Keratinocyte (primary cell): ENCODE results near the gene DES. TPM values are rescaled to one million over a fixed set of nuclear protein-coding genes. Genes with fewer than 3 reads are reported as not detected.
"Not testable (repeated sequence)": the region's sequence is repeated elsewhere in the genome, so short reads cannot be mapped to it uniquely, and the experiment has no call there.

Source experiments
- DNase-seq: peaks from one replicate; pipeline ENCODE4 v3.0.0-alpha.2; 2011; ENCODE audit warnings: low read depth, missing footprints, low spot score
- FAIRE-seq: peaks from 2 replicates; lab custom pipeline; 2011; peaks lifted over from hg19 to GRCh38; lab: Jason Lieb, UNC
- H2AFZ ChIP-seq: 2 replicates; pipeline ENCODE4 v1.6.0; 2012; ENCODE audit warnings: low read length, control low read depth, inconsistent platforms; ENCODE audit not compliant: control insufficient read depth
- H3K27ac ChIP-seq: 2 replicates; pipeline ENCODE4 v1.5.1; 2011; ENCODE audit warnings: low read length; ENCODE audit not compliant: control insufficient read depth, insufficient read depth
- H3K27me3 ChIP-seq: 3 replicates; pipeline ENCODE4 v1.6.0; 2011; ENCODE audit warnings: low read length; ENCODE audit not compliant: control insufficient read depth, insufficient read depth; ENCODE audit errors: extremely low read depth
- H3K36me3 ChIP-seq, 2 experiments: 2 replicates in 1 of 2; 3 replicates in 1 of 2; pipeline ENCODE4 v1.5.1; 2011; ENCODE audit warnings: low read length in 2 of 2, mild to moderate bottlenecking in 1 of 2; ENCODE audit not compliant: control insufficient read depth in 2 of 2, insufficient read depth in 2 of 2; ENCODE audit errors: extremely low read depth in 1 of 2
- H3K4me1 ChIP-seq: 3 replicates; pipeline ENCODE4 v1.5.1; 2011; ENCODE audit warnings: low read length; ENCODE audit not compliant: control insufficient read depth, insufficient read depth; ENCODE audit errors: extremely low read depth
- H3K4me2 ChIP-seq: 3 replicates; pipeline ENCODE4 v1.6.0; 2011; ENCODE audit warnings: low read depth, low read length; ENCODE audit not compliant: control insufficient read depth, insufficient read depth; ENCODE audit errors: extremely low read depth
- H3K4me3 ChIP-seq, 3 experiments: fragments of 200-600 bp in 1 of 3; sonication (generic) in 1 of 3; 2 replicates in 2 of 3; 3 replicates in 1 of 3; pipeline ENCODE4 v1.5.1; 2011 to 2016; ENCODE audit warnings: low read length in 3 of 3, mild to moderate bottlenecking in 3 of 3, control low read depth in 2 of 3, inconsistent platforms in 1 of 3, low read depth in 1 of 3, mixed read lengths in 1 of 3, mixed run types in 1 of 3, moderate library complexity in 1 of 3; ENCODE audit not compliant: control insufficient read depth in 2 of 3, insufficient read depth in 2 of 3; ENCODE audit errors: extremely low read depth in 1 of 3
- H3K79me2 ChIP-seq: 2 replicates; pipeline ENCODE4 v1.6.0; 2012; ENCODE audit warnings: low read length; ENCODE audit not compliant: control insufficient read depth, insufficient read depth
- H3K9ac ChIP-seq: 3 replicates; pipeline ENCODE4 v1.6.0; 2011; ENCODE audit warnings: low read length; ENCODE audit not compliant: control insufficient read depth, insufficient read depth; ENCODE audit errors: extremely low read depth
- H3K9me1 ChIP-seq: 3 replicates; pipeline ENCODE4 v1.6.0; 2011; ENCODE audit warnings: low read length; ENCODE audit not compliant: control insufficient read depth, insufficient read depth; ENCODE audit errors: extremely low read depth
- H3K9me3 ChIP-seq: 2 replicates; pipeline ENCODE4 v1.5.1; 2012; ENCODE audit warnings: low read depth, low read length; ENCODE audit not compliant: control insufficient read depth
- H4K20me1 ChIP-seq: 3 replicates; pipeline ENCODE4 v1.6.0; 2011; ENCODE audit warnings: low read length; ENCODE audit not compliant: control insufficient read depth, insufficient read depth; ENCODE audit errors: extremely low read depth
- EZH2 ChIP-seq: IDR thresholded peaks from one replicate; pipeline ENCODE4 v1.6.1; 2012; ENCODE audit warnings: inconsistent platforms, mild to moderate bottlenecking, low read length, moderate library complexity
- dilution Hi-C: fragments of 300-500 bp; cut with MboI; formaldehyde crosslinking; loops from one replicate; pipeline ENCODE4 v1.7.0; 2020; ENCODE audit warnings: low sequenced_read_pairs; ENCODE audit not compliant: extremely low pct_ligation_motif_present
- polyA plus RNA-seq, 5 experiments: library from polyadenylated mRNA; depleted of rRNA in 3 of 5; stranded (reverse) in 3 of 5; stranded (forward) in 1 of 5; unstranded in 1 of 5; fragments of >200 nt; gene quantifications; 1 replicate in 1 of 5; 2 replicates in 3 of 5; 3 replicates in 1 of 5; pipeline versions ENCODE4 v1.2.1 to v1.2.3, GENCODE V29; 2011 to 2012; ENCODE audit warnings: missing spikeins in 2 of 5, low read depth in 1 of 5, low replicate concordance in 1 of 5
- TF ChIP-seq, protein P1 (sequence below), 3 experiments: IDR thresholded peaks in 1 of 3; conservative IDR thresholded peaks in 1 of 3; optimal IDR thresholded peaks in 1 of 3; 2 replicates in 2 of 3; 3 replicates in 1 of 3; pipeline versions ENCODE3 to v1.5.1; 2011; ENCODE audit warnings: low read length in 3 of 3, mild to moderate bottlenecking in 3 of 3, moderate library complexity in 2 of 3, control low read depth in 1 of 3, inconsistent platforms in 1 of 3; ENCODE audit not compliant: insufficient read depth in 2 of 3; ENCODE audit errors: extremely low read depth in 1 of 3

The DES gene
- polyA plus RNA-seq, 1 donor (not counting 4 experiments of a cell fraction or from before 2014, with no cell fraction given), result not detected

DNA sequence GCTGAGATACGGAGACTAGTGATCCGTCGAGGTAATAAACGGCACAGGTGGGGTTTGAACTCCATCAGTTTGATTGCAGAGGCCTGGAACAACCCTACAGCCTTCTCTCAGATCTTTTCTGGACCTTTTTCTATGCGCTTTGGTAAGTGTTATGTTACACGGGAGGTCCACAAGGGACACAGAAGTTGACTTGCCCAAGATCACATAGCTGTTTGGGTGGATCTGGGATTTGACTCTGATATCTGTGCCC lies 29.3 kb upstream of the DES start:
- peak; percentile 73 for FAIRE-seq
- H3K4me1 ChIP-seq, result peaks cover 7% of the 10 kb centered on the region
- peak overlapping the region; percentile 76 for H3K4me2 ChIP-seq
- H4K20me1 ChIP-seq, result no peaks in the 10 kb centered on the region
- peak overlapping the region; percentile 76 for H2AFZ ChIP-seq
- no peaks in the 10 kb centered on the region for H3K9me1 ChIP-seq
- H3K4me3 ChIP-seq, result peak overlapping the region in 2 of 3 experiments; percentile 19 to 59
- TF ChIP-seq, protein P1, sequence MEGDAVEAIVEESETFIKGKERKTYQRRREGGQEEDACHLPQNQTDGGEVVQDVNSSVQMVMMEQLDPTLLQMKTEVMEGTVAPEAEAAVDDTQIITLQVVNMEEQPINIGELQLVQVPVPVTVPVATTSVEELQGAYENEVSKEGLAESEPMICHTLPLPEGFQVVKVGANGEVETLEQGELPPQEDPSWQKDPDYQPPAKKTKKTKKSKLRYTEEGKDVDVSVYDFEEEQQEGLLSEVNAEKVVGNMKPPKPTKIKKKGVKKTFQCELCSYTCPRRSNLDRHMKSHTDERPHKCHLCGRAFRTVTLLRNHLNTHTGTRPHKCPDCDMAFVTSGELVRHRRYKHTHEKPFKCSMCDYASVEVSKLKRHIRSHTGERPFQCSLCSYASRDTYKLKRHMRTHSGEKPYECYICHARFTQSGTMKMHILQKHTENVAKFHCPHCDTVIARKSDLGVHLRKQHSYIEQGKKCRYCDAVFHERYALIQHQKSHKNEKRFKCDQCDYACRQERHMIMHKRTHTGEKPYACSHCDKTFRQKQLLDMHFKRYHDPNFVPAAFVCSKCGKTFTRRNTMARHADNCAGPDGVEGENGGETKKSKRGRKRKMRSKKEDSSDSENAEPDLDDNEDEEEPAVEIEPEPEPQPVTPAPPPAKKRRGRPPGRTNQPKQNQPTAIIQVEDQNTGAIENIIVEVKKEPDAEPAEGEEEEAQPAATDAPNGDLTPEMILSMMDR (optimal IDR thresholded peaks at IDR 0.05 in 1 of 3, IDR thresholded peaks at IDR 0.05 in 1 of 3, conservative IDR thresholded peaks at IDR 0.05 in 1 of 3; ENCODE audit: extremely low read depth in 1 of 3, insufficient read depth in 2 of 3, low read length in 3 of 3), result no peak
- no peak for TF ChIP-seq EZH2
- peaks cover 1% of the 10 kb centered on the region for H3K79me2 ChIP-seq
- dilution Hi-C loops, result no loop called here
- H3K27ac ChIP-seq, result no peak overlapping the region
- no peak for DNase-seq
- peak overlapping the region; percentile 38 for H3K9ac ChIP-seq
- no peaks in the 10 kb centered on the region for H3K9me3 ChIP-seq
- no peaks in the 10 kb centered on the region for H3K27me3 ChIP-seq
- peaks cover 12 to 15% of the 10 kb centered on the region in 2 experiments for H3K36me3 ChIP-seq

- dilution Hi-C loops, result no loop called here
These were observed 25.4 kb upstream of the DES start for GRCh38 chr2:219392754-219393153.

GRCh38 chr2:219395056-219395455 lies 23.1 kb upstream of the DES start:
- H3K27me3 ChIP-seq, H3K4me2 ChIP-seq, H3K4me3 ChIP-seq, H3K36me3 ChIP-seq, dilution Hi-C loops, H3K4me1 ChIP-seq, H3K9me1 ChIP-seq, DNase-seq, FAIRE-seq, H3K9me3 ChIP-seq, H2AFZ ChIP-seq, H4K20me1 ChIP-seq, H3K27ac ChIP-seq, H3K79me2 ChIP-seq, H3K9ac ChIP-seq: not testable (repeated sequence)

More at GRCh38 chr2:219392754-219393153, 25.4 kb upstream of the DES start:
- Histone ChIP-seq H3K79me2 (no peaks in the 10 kb centered on the region), H3K4me1 (no peaks in the 10 kb centered on the region), H3K9me3 (no peaks in the 10 kb centered on the region), H3K27ac (no peak overlapping the region), H3K4me2 (no peak overlapping the region), H3K36me3 (no peaks in the 10 kb centered on the region), H3K27me3 (no peaks in the 10 kb centered on the region), H3K9me1 (no peaks in the 10 kb centered on the region), H2AFZ (no peak overlapping the region), H4K20me1 (no peaks in the 10 kb centered on the region), H3K4me3 (no peak overlapping the region), H3K9ac (no peak overlapping the region)
- no peak for FAIRE-seq
- DNase-seq, result no peak
- no peak for TF ChIP-seq EZH2
- TF ChIP-seq, protein P1 (optimal IDR thresholded peaks at IDR 0.05 in 1 of 3, IDR thresholded peaks at IDR 0.05 in 1 of 3, conservative IDR thresholded peaks at IDR 0.05 in 1 of 3; ENCODE audit: extremely low read depth in 1 of 3, insufficient read depth in 2 of 3, low read length in 3 of 3), result no peak
